ENCODE data around the gene GPR132. TPM values are rescaled to one million over a fixed set of nuclear protein-coding genes. Genes with fewer than 3 reads are reported as not detected.
"Not testable (repeated sequence)": the region's sequence is repeated elsewhere in the genome, so short reads cannot be mapped to it uniquely, and the experiment has no call there.

The GPR132 gene
- total and polyA plus RNA-seq, 2 experiments from 2014 or later = 0.14 TPM; not detected in 1

GRCh38 chr14:105082703-105083102, 17.5 kb upstream of the GPR132 start (continued):
- no peak for TF ChIP-seq REST (IDR thresholded peaks at IDR 0.05; ENCODE audit: unreplicated experiment)

- not testable (repeated sequence) for H3K36me3 ChIP-seq (ENCODE audit: insufficient read depth); H3K36me3 Mint-ChIP-seq (ENCODE audit: low read depth); H3K27me3 Mint-ChIP-seq (ENCODE audit: insufficient read depth, low read depth, poor library complexity); H3K79me2 ChIP-seq (replicated peaks; ENCODE audit: insufficient read depth); H3K9me2 ChIP-seq (ENCODE audit: insufficient read depth); H3K4me1 Mint-ChIP-seq; ATAC-seq; H3K4me3 ChIP-seq; H3K4me3 Mint-ChIP-seq; H3F3A ChIP-seq (replicated peaks; ENCODE audit: low read depth); H2AFZ ChIP-seq; H4K20me1 ChIP-seq (replicated peaks; ENCODE audit: insufficient read depth); H3K27ac Mint-ChIP-seq; H3K27ac ChIP-seq (ENCODE audit: low read depth); DNase-seq (ENCODE audit: low spot score); H3K4me1 ChIP-seq (ENCODE audit: insufficient read depth); H3K4me2 ChIP-seq; H3K9me3 Mint-ChIP-seq
- H3K27me3 ChIP-seq (ENCODE audit: insufficient read depth) = peaks cover 12% of the 10 kb centered on the region
These were observed 16.2 kb upstream of the GPR132 start for GRCh38 chr14:105081473-105081872.

- H2AFZ ChIP-seq = no peak overlapping the region
- Mint-ChIP-seq H3K27me3 (ENCODE audit: insufficient read depth, low read depth, poor library complexity) (peaks cover 2% of the 10 kb centered on the region), H3K4me3 (no peak overlapping the region), H3K27ac (no peak overlapping the region), H3K9me3 (peaks cover 9% of the 10 kb centered on the region), H3K36me3 (ENCODE audit: low read depth) (peaks cover 4% of the 10 kb centered on the region; the same call in 2 of the 3 replicates), H3K4me1 (peaks cover 4% of the 10 kb centered on the region; the same call in 2 of the 3 replicates)
- H3K4me2 ChIP-seq = no peak overlapping the region
- H4K20me1 ChIP-seq (replicated peaks; ENCODE audit: insufficient read depth) = no peaks in the 10 kb centered on the region
- H3K36me3 ChIP-seq (ENCODE audit: insufficient read depth) = no peaks in the 10 kb centered on the region
- no peaks in the 10 kb centered on the region for H3K9me2 ChIP-seq (ENCODE audit: insufficient read depth)
- H3K4me1 ChIP-seq (ENCODE audit: insufficient read depth) = peaks cover 4% of the 10 kb centered on the region; the same call in 1 of the 2 replicates
- no peak for DNase-seq (ENCODE audit: low spot score)
- no peaks in the 10 kb centered on the region for H3K27me3 ChIP-seq (ENCODE audit: insufficient read depth)
- no peak overlapping the region for H3K4me3 ChIP-seq
- ATAC-seq = no peak
- no peaks in the 10 kb centered on the region for H3K79me2 ChIP-seq (replicated peaks; ENCODE audit: insufficient read depth)
- TF ChIP-seq EZH2phosphoT487 (IDR thresholded peaks at IDR 0.05; ENCODE audit: unreplicated experiment) (no peak), REST (IDR thresholded peaks at IDR 0.05; ENCODE audit: unreplicated experiment) (no peak), JUNB (IDR thresholded peaks at IDR 0.05; ENCODE audit: unreplicated experiment) (no peak), EZH2 (IDR thresholded peaks at IDR 0.05; ENCODE audit: low read depth, unreplicated experiment) (no peak), ZNF331 (CRISPR knock-in tag; IDR thresholded peaks at IDR 0.05; ENCODE audit: low read depth) (no peak)
- H3K27ac ChIP-seq (ENCODE audit: low read depth) = no peak overlapping the region
- no peaks in the 10 kb centered on the region for H3F3A ChIP-seq (replicated peaks; ENCODE audit: low read depth)
These were observed 14.9 kb upstream of the GPR132 start for GRCh38 chr14:105080161-105080560.
